HG03060 (cell line): ENCODE data around the gene AGER.
"Not testable (repeated sequence)": the region's sequence is repeated elsewhere in the genome, so short reads cannot be mapped to it uniquely, and the experiment has no call there.

Experiments used
- ATAC-seq: cut with Tn5 transposase; IDR thresholded peaks from one replicate; pipeline ENCODE4 v1.9.1; 2021; ENCODE audit warnings: low read depth, moderate number of reproducible peaks; ENCODE audit not compliant: unreplicated experiment

The AGER gene

DNA sequence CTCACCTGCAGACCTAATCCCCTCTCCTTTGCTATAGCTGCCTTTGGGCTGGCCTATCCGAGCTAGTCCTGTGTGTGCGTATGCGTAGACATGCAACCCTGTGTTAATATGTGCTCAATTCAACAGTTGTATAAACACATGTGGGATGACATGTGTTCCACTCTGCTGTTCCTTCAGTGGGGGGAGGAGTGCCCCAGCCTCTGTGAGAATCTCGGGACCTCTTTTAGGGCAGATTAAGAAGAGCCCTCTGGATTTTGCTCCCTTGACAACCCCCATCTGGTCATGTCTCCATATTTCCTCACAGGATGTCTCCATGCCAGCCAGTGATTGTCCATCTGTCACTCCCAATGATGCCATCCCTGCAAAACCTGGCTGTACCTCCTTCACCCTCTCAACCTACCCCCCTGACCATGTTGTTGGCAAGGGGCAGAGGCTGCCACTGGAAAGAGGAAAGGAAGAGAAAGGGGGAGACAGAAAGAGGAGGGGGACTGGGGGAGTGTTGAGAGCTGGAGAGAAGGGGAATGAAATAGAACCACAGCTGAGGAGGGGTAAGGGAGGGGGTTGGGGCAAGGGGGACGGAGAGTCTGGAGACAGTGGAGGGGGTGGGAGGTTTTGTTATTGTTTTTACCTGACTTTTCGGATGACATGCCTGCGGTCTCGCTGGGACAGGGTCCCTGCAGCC, 32.7 kb downstream of the AGER start:
- no peak for ATAC-seq

DNA sequence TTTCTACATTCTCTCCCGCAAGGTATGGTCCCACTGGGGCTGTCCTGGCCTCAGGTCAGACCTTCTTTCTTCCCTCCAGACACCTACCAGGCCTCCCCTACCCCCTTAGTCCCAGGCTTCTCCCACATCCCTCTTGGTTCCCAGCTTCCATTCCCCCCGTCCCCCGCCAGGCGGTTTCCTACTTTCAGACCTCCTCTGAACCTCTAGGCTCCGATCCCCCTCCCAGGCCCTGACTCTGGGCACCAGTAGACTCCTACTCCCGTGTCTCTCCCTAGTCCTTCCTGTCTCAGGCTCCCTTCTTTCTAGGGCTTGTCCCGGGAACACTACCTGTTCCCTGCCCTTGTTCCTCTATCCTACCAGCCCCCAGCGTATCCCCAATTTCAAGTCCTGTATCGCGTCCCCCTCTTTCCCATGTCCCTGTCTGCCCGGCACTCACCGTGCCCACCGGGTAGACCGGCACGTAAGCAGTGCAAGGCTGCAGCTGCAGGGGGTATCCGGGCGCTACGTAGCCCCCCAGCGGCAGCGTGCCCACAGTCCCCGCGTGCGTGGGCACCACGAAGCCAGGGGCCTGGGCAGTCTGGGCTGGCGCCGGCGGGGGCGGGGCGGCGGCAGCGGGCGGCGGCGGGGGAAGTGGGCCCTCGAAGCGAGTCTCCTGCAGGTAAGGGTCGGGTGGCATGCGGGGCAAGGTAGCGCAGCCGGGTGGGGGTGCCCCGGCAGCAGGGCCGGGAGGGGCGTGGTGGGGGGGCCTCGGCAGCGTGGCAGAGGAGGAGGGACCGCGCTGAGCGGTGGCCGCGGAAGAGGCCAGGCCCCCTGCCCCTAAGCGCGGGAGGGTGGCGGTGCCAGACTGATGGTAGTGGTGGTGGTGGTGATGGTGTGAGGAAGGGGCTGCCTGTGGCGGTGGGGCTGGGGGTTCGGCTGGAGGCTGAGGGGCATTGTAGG, 33.9 kb downstream of the AGER start:
- no peak for ATAC-seq

DNA sequence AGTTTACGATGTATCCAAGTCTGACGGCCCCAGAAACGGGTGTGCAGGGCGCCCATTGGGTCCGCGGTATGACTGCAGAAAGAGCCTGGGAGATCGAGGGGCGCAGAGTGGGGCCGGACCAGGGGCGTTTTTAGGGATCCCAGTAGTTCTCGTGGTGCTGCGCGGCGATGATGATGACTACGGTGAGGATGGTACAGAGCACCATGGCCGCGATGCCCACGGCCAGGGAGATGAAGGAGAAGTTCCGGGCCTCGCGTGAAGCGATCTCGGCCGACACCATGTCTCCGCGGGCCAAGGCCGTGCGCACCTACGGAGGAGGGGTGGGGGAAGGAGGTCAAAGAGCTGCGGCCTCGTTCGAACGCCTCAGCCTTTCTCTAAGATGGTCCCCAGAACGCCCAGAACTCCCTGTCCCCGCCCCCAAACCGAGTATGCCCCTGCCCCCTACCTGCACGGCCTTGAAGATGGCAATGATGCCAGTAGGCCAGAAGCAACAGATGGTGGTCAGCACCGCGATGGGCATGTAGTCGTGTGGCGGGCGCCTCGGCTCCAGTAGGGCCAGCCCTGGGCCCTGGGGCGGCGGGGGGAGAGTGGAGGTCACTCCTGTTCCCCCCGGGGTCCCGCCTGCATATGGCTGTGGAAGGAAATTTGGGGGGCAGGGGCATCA, 34.8 kb downstream of the AGER start:
- ATAC-seq, result no peak

DNA sequence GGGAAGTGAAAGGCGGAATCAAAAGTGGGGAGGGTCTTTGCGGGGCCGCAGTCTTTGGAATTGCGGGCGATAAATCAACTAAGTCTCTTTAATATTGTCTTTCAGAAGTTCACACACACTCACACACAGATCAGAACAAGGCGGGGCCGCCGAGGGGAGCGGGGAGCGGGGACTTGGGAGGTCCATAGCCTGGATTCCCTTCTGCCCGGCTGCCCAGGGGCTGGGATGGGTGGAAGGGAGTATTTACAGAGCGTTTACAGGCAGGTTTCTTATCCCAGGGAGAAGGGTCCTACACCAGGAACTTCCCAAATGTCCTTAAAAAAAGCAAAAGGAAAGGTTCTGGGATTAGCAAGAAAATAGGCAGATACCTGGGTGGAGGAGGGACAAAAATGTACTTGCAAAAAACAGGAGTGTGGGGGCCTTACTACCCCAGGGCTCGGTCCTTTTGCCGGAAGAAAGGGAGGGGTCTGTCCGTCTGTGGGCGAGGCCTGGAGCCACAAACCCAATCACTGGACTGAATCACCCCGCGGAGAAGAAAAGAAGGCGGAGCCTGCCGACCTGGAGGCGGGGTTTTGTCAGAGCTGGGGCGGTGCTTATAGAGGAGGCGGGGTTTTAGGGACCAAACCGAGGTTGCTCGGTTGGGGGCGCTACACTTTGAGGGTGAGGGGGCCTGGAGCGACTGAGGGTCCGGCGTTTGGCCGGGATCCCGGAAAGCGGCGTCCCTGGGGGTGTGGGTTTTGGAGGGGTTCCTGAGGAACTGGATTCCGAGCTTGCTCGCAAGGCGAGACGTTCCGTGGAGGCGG, 35.6 kb downstream of the AGER start:
- ATAC-seq, result no peak

DNA sequence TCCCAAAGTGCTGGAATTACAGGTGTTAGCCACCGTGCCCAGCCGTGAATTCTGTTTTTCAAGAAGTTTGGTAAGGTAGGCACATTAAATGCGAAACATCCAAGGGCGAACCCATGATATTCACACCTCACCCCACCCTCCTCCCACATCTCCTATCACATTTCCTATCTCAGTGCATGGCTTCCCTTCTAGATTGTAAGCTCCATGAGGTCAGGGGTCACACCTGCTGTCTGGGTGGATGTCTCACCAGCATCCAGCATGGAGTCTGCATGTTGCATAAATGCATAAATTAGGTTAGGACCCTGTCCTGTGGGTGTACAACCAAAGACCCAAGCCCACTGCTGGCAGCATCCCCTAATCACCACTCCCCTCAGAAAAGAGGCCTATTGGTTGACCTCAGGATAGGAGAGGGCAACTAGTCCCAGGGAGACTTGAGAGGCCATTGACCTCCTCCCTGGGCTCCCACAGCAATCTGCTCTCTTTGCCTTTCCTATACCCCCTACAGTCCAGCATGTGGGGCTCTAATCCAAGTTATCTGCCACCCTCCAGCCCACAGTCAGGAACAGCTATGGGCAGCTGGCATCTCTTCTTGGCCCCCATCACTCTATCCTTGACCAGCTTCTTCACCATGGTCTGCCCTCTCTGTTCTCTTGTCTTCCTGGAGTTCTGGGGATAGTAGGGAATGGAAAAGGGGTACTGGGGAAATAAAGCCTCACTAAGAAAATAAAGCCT, 36.5 kb downstream of the AGER start:
- ATAC-seq, result no peak

DNA sequence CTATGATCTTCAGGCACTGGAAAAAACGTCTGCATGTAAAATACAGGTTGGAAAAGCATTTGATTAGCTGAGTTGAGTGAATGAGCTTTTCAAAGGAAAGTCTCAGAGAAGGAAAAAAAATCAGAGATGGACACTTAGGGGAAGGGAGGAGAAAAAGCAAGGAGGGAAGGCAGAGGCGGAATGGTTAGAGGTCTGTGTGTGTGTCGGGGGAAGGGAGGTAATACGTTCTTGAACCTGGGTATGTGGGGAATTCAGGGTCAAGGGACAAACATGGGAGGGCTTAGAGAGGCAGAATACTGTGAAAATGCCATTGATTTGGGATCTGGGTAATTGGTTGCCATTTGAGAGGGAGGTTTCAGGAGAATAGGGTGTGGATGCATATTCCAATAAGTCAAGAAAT, 37.4 kb downstream of the AGER start:
- ATAC-seq, result no peak

DNA sequence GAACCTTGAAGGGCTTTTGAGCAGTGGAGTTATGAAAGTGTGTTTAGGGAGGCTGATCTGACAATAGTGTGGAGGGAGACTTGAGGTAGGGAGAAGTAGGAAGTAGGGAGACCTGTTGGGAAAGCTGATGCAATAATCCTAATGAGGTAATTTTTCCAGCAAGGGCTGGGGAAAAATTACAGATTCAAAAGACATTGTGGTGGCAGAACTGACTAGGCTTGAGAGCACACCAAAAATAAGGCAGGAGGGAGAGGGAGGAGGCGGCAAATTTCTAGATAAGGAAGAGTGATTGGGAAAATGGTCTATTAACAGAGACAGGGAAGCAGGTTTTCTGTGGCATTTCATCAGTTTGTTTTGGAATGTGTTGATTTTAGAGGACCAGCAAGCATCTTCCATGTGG, 37.8 kb downstream of the AGER start:
- no peak for ATAC-seq

DNA sequence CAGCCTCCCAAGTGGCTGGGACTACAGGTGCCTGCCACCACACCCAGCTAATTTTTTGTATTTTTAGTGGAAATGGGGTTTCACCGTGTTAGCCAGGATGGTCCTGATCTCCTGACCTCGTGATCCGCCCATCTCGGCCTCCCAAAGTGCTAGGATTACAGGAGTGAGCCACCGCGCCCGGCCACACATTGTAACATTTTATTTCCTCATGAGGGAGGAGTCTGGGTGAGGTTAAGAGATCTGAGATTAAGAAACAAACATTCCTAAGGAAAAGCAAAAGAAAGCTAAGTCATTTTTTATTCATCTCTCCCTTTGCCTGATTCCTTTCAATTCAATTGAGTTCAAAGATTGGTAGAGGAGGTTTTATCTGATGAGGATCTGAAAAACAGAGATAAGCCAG, 39.8 kb downstream of the AGER start:
- ATAC-seq, result not testable (repeated sequence)

DNA sequence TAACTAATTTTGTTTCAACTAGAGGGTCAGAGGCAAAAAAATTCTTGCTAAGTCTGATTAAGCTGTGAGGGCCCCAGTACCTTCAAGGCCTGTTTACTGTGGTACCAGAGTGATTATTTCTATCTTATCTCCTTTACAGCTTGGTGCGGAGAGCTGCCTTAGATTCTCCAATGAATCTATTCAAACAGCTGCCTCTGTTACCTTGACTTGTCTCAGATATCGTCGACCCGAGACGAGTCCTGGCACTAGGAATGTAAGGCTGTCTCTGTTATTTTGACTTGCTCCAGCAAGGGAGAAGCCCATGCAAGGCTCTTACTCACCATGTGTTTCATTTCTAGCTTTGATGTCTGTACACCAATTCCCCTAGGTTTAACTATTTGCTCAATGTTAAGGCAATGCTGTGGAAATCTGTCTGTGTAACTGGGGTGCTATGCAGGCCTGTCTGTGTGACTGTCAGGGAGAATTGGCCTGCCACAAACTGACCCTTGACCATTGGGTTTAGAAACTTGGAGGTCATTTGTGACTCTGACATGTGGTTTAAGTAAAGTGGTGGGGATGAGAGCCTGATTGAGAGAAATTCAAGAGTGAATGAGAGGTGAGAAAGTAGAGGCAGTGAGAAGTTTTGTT, 43.5 kb downstream of the AGER start:
- no peak for ATAC-seq

DNA sequence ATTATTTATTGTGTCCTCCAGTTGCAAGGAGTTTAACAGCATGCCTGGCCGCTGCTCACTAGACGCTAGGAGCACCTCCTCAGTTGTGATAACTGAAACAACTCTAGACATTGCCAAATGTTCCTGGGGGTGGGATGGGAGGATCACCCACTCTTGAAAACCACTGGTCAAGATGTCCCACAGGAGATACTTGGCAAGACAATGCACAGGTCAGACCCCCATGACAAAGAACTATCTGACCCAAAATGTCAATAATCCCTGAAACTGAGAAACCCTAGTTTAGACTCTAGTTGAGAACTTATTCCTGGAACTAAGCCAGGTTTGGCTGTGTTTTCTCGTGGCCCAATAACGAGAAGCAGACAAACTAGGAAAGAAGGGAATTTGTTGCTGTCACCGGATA, 44.5 kb downstream of the AGER start:
- no peak for ATAC-seq

DNA sequence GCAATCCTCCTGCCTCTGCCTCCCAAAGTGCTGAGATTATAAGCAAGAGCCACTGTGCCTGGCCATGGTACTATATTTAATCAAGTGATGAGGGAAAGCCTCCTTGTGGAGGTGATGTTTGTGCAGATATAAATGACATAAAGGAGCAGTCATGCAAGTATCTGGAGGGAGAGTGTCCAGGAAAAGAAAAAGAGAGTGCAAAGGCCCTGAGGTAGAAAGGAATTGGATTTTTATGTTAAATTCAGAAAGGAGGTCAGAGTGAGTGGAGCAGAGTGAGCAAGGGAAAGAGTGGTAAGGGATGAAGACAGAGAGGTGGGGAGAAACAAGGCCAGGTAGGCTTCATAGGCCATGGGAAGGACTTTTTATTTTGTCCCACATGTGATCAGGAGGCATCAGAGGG, 46.6 kb downstream of the AGER start:
- ATAC-seq, result no peak

DNA sequence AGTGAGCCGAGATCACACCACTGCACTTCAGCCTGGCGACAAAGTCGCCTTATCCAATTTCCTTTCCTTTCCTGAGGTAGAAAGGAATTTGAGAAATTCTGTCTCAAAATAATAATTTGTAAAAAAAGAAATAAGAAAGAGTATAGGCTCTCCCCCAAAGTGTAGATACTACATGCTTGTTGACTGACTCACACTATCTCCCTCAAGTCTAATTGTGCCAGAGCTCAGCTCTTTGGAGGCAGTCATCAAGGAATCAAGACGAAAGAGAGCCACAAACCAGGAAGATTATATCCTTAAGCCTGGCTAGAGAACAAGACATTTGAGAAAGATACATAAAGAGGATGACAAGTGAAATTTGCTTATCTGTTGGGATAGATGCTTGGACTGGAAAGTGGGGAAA, 50.3 kb downstream of the AGER start:
- no peak for ATAC-seq

DNA sequence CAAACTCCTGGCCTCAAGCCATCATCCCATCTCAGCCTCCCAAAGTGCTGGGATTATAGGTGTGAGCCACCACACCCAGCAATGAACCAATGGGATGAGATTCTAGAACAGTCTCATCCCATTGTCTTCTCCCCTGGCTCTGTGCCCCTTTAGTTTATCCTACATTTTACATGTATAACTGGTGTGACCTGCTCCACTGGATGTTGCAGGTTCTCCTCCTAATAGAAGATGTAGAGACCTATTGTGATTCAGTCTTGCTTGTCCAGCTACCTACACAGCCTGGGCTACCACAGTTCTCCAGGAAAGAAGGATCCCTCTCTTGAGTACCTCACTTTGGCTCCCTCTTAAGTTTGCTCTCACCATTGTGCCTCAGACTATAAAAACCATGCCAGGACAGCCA, 51.9 kb downstream of the AGER start:
- ATAC-seq, result no peak

DNA sequence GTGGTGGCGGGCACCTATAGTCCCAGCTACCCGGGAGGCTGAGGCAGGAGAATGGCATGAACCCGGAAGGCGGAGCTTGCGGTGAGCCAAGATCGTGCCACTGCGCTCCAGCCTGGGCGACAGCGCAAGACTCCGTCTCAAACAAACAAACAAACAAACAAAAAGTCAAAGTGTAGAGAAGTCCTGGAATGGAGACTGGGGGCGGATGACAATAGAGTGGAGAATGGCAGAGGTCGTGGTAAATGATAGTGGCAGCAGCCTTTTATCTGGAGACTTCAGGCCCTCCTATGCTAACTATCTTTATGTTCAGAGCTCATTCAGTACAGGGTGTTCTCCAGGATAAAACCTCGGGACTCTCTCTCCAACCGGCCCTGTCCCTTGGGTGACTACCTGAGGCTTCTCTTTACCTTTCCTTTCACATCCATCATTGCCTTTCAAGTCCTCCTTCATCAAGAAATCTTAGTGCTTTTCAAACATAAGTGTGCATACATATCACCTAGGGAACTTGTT, 52.6 kb downstream of the AGER start:
- ATAC-seq, result no peak
